Vagina (tissue), 2 donors: Measurements from ENCODE around the gene STRA6. TPM values are rescaled to one million over a fixed set of nuclear protein-coding genes. Genes with fewer than 3 reads are reported as not detected.

ENCODE experiments used
- DNase-seq, 2 donors: peaks; one replicate each; pipeline ENCODE4 v3.0.0-alpha.2; 2017; ENCODE audit errors: extremely low spot score in 2 of 2
- H3K27ac ChIP-seq: fragments of 200-600 bp; sonication (generic); one replicate; pipeline ENCODE4 v1.5.1; 2019
- H3K27me3 ChIP-seq: fragments of 200-600 bp; sonication (generic); one replicate; pipeline ENCODE4 v1.5.1; 2019
- H3K36me3 ChIP-seq, 2 donors: fragments of 200-600 bp; sonication (generic); one replicate each; pipeline ENCODE4 v1.5.1; 2017 to 2019
- H3K4me1 ChIP-seq: fragments of 200-600 bp; sonication (generic); one replicate; pipeline ENCODE4 v1.5.1; 2019
- H3K4me3 ChIP-seq, 2 donors: fragments of 200-600 bp; sonication (generic); 1 replicate in 1 of 2; 2 replicates in 1 of 2; pipeline ENCODE4 v1.5.1; 2016 to 2019
- H3K9me3 ChIP-seq: fragments of 200-600 bp; sonication (generic); one replicate; pipeline ENCODE4 v1.5.1; 2019
- POLR2A ChIP-seq, 2 donors: fragments of 450-650 bp; IDR thresholded peaks; one replicate each; pipeline ENCODE4 v1.6.1; 2017; ENCODE audit warnings: antibody characterized with exemption in 2 of 2, mild to moderate bottlenecking in 2 of 2, moderate library complexity in 2 of 2
- POLR2AphosphoS5 ChIP-seq, 2 donors: sonication (generic); formaldehyde crosslinking; IDR thresholded peaks; one replicate each; pipeline ENCODE4 v1.9.0; 2017; ENCODE audit warnings: antibody characterized with exemption in 2 of 2, mild to moderate bottlenecking in 2 of 2, low read depth in 1 of 2; ENCODE audit not compliant: insufficient read depth in 1 of 2
- intact Hi-C: fragments of 100-400 bp; cut with DNase I; formaldehyde crosslinking; loops from one replicate; pipeline ENCODE4 v1.15.1; 2023
- total RNA-seq: library from RNA; depleted of rRNA; stranded (reverse); fragments of >200 nt; gene quantifications from one replicate; pipeline ENCODE4 v1.2.3, GENCODE V29; 2016
- TF ChIP-seq, protein P1 (sequence below), 3 experiments: fragments of 450-650 bp in 2 of 3; fragments of 200-600 bp in 1 of 3; sonication (generic) in 1 of 3; IDR thresholded peaks; one replicate each; pipeline ENCODE4 v1.5.1; 2017 to 2019; ENCODE audit warnings: antibody characterized with exemption in 3 of 3, mild to moderate bottlenecking in 2 of 3, moderate library complexity in 2 of 3

STRA6 gene
- total RNA-seq, 1 donor from 2014 or later = 0.98 TPM

DNA sequence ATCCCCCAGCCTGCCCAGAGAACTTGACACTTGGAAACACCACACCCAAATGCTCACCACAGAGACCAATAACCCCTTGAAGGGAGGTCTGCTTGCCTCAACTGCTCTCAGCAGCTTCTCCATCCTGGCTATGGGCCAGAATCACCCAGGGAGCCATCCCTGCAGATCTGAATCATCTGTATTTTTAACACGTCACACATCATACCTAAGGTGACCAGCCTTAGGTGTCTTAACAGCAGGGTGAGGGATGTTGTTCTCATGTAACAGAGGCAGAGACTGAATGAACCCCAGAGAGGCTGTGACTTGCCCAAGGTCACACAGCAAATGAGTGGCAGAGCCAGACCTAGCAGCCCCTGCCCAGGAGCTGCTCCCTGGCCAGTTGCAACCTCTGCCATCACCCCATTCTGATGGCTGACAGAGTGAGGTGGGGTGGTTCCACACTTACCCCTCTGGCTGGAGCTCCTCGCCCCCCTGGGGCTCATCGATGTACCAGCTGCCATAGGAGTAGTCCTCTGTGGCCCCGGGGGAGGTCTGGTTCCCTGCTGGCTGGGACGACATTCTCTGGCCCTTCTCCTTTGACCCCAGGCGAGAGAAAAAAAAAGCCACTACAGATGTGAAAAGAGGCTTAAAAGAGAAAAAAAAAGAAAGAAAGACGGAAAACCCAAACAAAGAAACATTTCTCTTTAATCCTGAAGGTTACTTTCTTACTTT lies 722 bp downstream of the STRA6 start:
- Histone ChIP-seq H3K4me1 (peaks cover 43% of the 10 kb centered on the region), H3K4me3 (no peak overlapping the region), H3K27me3 (no peaks in the 10 kb centered on the region), H3K36me3 (no peaks in the 10 kb centered on the region), H3K9me3 (no peaks in the 10 kb centered on the region), H3K27ac (peak overlapping the region; percentile 72)
- TF ChIP-seq, protein P1, sequence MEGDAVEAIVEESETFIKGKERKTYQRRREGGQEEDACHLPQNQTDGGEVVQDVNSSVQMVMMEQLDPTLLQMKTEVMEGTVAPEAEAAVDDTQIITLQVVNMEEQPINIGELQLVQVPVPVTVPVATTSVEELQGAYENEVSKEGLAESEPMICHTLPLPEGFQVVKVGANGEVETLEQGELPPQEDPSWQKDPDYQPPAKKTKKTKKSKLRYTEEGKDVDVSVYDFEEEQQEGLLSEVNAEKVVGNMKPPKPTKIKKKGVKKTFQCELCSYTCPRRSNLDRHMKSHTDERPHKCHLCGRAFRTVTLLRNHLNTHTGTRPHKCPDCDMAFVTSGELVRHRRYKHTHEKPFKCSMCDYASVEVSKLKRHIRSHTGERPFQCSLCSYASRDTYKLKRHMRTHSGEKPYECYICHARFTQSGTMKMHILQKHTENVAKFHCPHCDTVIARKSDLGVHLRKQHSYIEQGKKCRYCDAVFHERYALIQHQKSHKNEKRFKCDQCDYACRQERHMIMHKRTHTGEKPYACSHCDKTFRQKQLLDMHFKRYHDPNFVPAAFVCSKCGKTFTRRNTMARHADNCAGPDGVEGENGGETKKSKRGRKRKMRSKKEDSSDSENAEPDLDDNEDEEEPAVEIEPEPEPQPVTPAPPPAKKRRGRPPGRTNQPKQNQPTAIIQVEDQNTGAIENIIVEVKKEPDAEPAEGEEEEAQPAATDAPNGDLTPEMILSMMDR (IDR thresholded peaks at IDR 0.05) = no peak
- no peak for TF ChIP-seq POLR2AphosphoS5 (IDR thresholded peaks at IDR 0.05; ENCODE audit: insufficient read depth in 1 of 2, low read depth in 1 of 2)
- TF ChIP-seq POLR2A (IDR thresholded peaks at IDR 0.05) = no peak
- intact Hi-C loops = no loop called here
- DNase-seq = no peak

DNA sequence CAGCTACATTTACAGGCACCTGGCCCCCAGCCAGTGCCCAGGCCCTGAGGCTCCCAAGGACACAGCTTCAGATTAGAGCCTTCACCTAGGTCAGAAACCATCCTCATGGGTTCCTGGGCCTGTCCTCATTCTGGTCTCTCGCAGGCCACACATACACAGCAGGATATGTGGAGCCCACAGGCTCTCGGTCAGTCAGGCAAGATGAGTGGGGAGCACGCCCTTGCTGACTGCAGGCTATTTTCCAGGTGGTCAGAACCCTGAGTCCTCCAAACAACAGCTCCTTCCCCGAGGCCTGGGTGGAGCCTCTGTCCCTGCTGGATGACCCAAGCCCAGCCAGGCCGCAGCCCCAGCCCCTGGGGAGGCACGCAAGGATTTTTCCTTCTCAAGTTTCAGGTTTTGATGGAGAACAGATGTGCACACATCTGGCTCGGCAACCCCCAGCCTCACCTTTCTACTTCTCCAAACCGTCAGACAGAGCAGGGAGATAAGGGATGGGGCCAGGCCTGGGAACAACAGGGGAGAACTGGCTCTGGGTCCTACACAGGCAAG lies 1.6 kb downstream of the STRA6 start:
- intact Hi-C loops = no loop called here
- no peak for DNase-seq
- H3K27ac ChIP-seq = peak overlapping the region; percentile 72

DNA sequence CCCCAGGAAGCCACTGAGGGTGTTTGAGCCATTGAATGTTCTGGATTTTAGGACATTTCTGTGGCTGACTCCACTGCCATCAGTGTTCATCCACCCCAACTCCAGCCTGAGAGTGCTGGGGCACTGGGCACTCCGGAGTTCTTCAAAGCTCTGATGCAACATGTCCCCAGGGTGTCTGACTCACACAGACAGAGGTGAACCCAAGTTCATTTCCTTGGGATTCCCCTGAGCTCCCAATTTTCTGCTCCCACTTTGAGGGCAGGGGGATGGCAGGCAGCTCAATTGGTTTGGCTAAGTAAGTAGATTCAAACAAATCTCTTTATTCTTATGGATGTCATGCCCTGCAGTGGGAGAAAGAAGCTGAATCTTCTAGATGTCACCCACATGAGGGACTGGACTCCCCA lies 2.2 kb downstream of the STRA6 start:
- Histone ChIP-seq H3K4me3 (no peak overlapping the region), H3K27me3 (no peaks in the 10 kb centered on the region), H3K27ac (peak overlapping the region; percentile 72), H3K36me3 (no peaks in the 10 kb centered on the region), H3K4me1 (peaks cover 56% of the 10 kb centered on the region), H3K9me3 (no peaks in the 10 kb centered on the region)
- no peak for DNase-seq
- intact Hi-C loops = no loop called here
- TF ChIP-seq POLR2AphosphoS5 (IDR thresholded peaks at IDR 0.05; ENCODE audit: insufficient read depth in 1 of 2, low read depth in 1 of 2) (no peak), POLR2A (IDR thresholded peaks at IDR 0.05) (no peak)
- TF ChIP-seq, protein P1 (IDR thresholded peaks at IDR 0.05) = no peak

More for the DNA sequence above, 1.6 kb downstream of the STRA6 start:
- H3K27me3 ChIP-seq = no peaks in the 10 kb centered on the region
- no peak overlapping the region for H3K4me3 ChIP-seq
- no peaks in the 10 kb centered on the region for H3K9me3 ChIP-seq
- peaks cover 53% of the 10 kb centered on the region for H3K4me1 ChIP-seq
- TF ChIP-seq POLR2AphosphoS5 (IDR thresholded peaks at IDR 0.05; ENCODE audit: insufficient read depth in 1 of 2, low read depth in 1 of 2) (peak in 1 of 2 donors; percentile 37), POLR2A (IDR thresholded peaks at IDR 0.05) (no peak)
- H3K36me3 ChIP-seq = no peaks in the 10 kb centered on the region

DNA sequence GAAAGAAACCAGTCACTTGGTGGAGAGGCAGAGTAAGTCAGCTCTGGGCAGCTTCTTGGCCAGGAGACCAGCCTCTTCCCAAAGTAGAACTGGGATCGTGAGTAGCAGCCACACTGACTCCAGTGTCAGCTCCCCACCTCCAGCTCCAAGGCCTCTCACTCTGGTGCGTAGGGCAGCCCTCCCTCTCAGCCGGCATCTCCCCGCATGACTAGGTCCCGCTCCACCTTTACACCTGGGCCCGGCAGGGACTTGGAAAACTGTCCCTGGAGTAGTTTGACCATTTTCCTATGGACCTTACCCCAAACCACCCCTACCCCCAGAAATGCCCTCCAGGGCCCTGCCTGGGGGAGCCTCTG lies 3.3 kb downstream of the STRA6 start:
- TF ChIP-seq POLR2A (IDR thresholded peaks at IDR 0.05) (no peak), POLR2AphosphoS5 (IDR thresholded peaks at IDR 0.05; ENCODE audit: insufficient read depth in 1 of 2, low read depth in 1 of 2) (no peak)
- TF ChIP-seq, protein P1 (IDR thresholded peaks at IDR 0.05) = no peak
- intact Hi-C loops = no loop called here
- Histone ChIP-seq H3K27me3 (no peaks in the 10 kb centered on the region), H3K27ac (no peak overlapping the region), H3K36me3 (no peaks in the 10 kb centered on the region), H3K4me3 (no peak overlapping the region), H3K4me1 (peaks cover 56% of the 10 kb centered on the region), H3K9me3 (no peaks in the 10 kb centered on the region)
- no peak for DNase-seq

DNA sequence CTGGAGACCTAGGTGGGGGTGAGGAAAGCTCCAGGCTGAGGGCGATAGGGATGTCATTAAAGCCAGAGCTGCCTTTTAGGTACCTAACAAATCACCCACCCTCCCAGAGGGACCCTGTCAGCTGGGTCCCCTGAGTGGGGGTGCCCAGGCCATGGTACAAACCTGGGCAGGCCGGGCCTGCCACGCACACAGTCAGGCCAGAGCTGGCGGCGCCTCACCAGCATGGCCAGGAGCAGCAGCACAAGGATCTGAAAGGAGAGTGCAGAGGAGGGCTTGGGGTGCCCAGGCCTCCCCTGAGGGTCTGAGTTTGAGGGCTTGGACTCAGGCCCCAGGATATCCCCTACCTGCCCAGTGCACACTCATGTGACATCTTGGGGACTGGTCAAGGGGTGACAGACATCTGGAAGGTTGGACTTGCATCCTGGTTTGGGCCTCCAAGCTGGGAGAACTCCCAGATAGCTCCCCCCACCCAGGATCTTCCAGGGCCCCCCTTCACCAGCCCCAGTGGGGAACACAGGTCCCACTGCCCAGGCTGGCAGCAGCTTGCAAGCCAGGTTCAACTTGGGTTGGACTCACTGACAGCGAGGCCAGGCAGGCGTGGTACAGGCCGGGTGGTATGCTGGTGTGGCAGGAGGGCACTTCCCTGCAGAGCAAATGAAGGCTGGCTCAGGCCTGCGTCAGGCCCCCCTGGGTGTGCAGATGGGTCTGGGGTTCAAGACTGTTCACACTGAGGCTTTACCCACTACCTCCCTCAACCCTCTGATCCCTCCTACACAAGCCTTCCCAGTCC lies 5.2 kb downstream of the STRA6 start:
- H3K27ac ChIP-seq = no peak overlapping the region
- no peaks in the 10 kb centered on the region for H3K27me3 ChIP-seq
- intact Hi-C loops = no loop called here
- DNase-seq = no peak
- H3K4me3 ChIP-seq = no peak overlapping the region
- H3K9me3 ChIP-seq = no peaks in the 10 kb centered on the region
- no peaks in the 10 kb centered on the region for H3K36me3 ChIP-seq
- no peak for TF ChIP-seq POLR2A (IDR thresholded peaks at IDR 0.05)
- peaks cover 43% of the 10 kb centered on the region for H3K4me1 ChIP-seq
